WTC11 (cell line): ENCODE data around the gene H1-8. TPM values are rescaled to one million over a fixed set of nuclear protein-coding genes. Genes with fewer than 3 reads are reported as not detected.
"Not testable (repeated sequence)": the region's sequence is repeated elsewhere in the genome, so short reads cannot be mapped to it uniquely, and the experiment has no call there.

Experiments used
- ATAC-seq: fragments of 200-7000 bp; cut with Tn5 transposase; 2 replicates; pipeline ENCODE4 v1.10.0; 2021; ENCODE audit warnings: mild to moderate bottlenecking, moderate library complexity
- CTCF ChIA-PET: fragments of 300-600 bp; sonication (Branson Sonifier 250); formaldehyde crosslinking; loops from one replicate; lab custom pipeline; 2021; ENCODE audit warnings: antibody characterized with exemption; lab: Charles Lee
- POLR2A ChIA-PET: fragments of 350-600 bp; sonication (Branson Sonifier 250); formaldehyde crosslinking; loops from one replicate; lab custom pipeline; 2021; ENCODE audit warnings: antibody characterized with exemption; lab: Charles Lee
- DNase-seq: peaks from one replicate; pipeline ENCODE4 v3.0.0; 2021; ENCODE audit warnings: low spot score
- H3K27ac Mint-ChIP-seq: 2 replicates; pipeline ENCODE4 v1.8.0; 2021; ENCODE audit warnings: mixed read lengths
- H3K27me3 Mint-ChIP-seq: 2 replicates; pipeline ENCODE4 v1.8.0; 2021; ENCODE audit warnings: low read depth, mild to moderate bottlenecking, moderate library complexity, mixed read lengths
- H3K36me3 Mint-ChIP-seq: 2 replicates; pipeline ENCODE4 v1.8.0; 2021; ENCODE audit warnings: mixed read lengths
- H3K4me1 Mint-ChIP-seq: 2 replicates; pipeline ENCODE4 v1.8.0; 2022; ENCODE audit warnings: mixed read lengths
- H3K4me3 Mint-ChIP-seq: 2 replicates; pipeline ENCODE4 v1.8.0; 2021; ENCODE audit warnings: mild to moderate bottlenecking, moderate library complexity, mixed read lengths
- H3K9me3 Mint-ChIP-seq: 2 replicates; pipeline ENCODE4 v1.8.0; 2021; ENCODE audit warnings: mixed read lengths
- ELF4 ChIP-seq: sonication (generic); formaldehyde crosslinking; IDR thresholded peaks from 2 replicates; pipeline ENCODE4 v1.8.1; 2022; ENCODE audit warnings: low read depth, mild to moderate bottlenecking, moderate library complexity, missing genetic modification reagents
- FOXP1 ChIP-seq: sonication (generic); formaldehyde crosslinking; IDR thresholded peaks from 2 replicates; pipeline ENCODE4 v1.8.0; 2022; ENCODE audit warnings: missing genetic modification reagents, mild to moderate bottlenecking, moderate library complexity, borderline replicate concordance
- GABPB1 ChIP-seq: sonication (generic); formaldehyde crosslinking; IDR thresholded peaks from 2 replicates; pipeline ENCODE4 v1.8.1; 2023; ENCODE audit warnings: mild to moderate bottlenecking, missing genetic modification reagents
- GTF2I ChIP-seq: fragments of 250-450 bp; sonication (Bioruptor Pico); conservative IDR thresholded peaks from 2 replicates; pipeline ENCODE4 v1.4.0; 2021; ENCODE audit warnings: mild to moderate bottlenecking
- IRF2 ChIP-seq: sonication (generic); formaldehyde crosslinking; IDR thresholded peaks from 2 replicates; pipeline ENCODE4 v1.8.0; 2022; ENCODE audit warnings: low read depth, missing genetic modification reagents, borderline replicate concordance
- NR2C2 ChIP-seq: sonication (generic); formaldehyde crosslinking; IDR thresholded peaks from 2 replicates; pipeline ENCODE4 v1.8.0; 2022; ENCODE audit warnings: mild to moderate bottlenecking, missing genetic modification reagents
- NR3C1 ChIP-seq: sonication (generic); formaldehyde crosslinking; conservative IDR thresholded peaks from 2 replicates; pipeline ENCODE4 v1.8.1; 2023; ENCODE audit warnings: low read depth, mild to moderate bottlenecking, missing genetic modification reagents
- ZNF121 ChIP-seq: sonication (generic); formaldehyde crosslinking; IDR thresholded peaks from 2 replicates; pipeline ENCODE4 v1.8.0; 2023; ENCODE audit warnings: missing genetic modification reagents
- ZNF219 ChIP-seq: sonication (generic); formaldehyde crosslinking; IDR thresholded peaks from 2 replicates; pipeline ENCODE4 v1.8.0; 2023; ENCODE audit warnings: missing genetic modification reagents, mild to moderate bottlenecking, borderline replicate concordance
- total RNA-seq: library from RNA; stranded (reverse); gene quantifications from 3 replicates; pipeline ENCODE4 v1.2.3, GENCODE V29; 2021

H1-8 gene
- total RNA-seq, 1 experiment from 2014 or later = not detected

GRCh38 chr3:129494499-129494898 is 48.5 kb upstream of the H1-8 start:
- H3K27me3 Mint-ChIP-seq, CTCF ChIA-PET, ATAC-seq, DNase-seq, H3K4me3 Mint-ChIP-seq, POLR2A ChIA-PET, H3K9me3 Mint-ChIP-seq: not testable (repeated sequence)
- peaks cover 25% of the 10 kb centered on the region for H3K4me1 Mint-ChIP-seq
- peak overlapping the region; percentile 65; the same call in 1 of the 2 replicates for H3K27ac Mint-ChIP-seq
- peaks cover 14% of the 10 kb centered on the region for H3K36me3 Mint-ChIP-seq

GRCh38 chr3:129495006-129495639 is 47.9 kb upstream of the H1-8 start:
- H3K27me3 Mint-ChIP-seq, POLR2A ChIA-PET, H3K4me3 Mint-ChIP-seq, H3K9me3 Mint-ChIP-seq, CTCF ChIA-PET: not testable (repeated sequence)
- H3K4me1 Mint-ChIP-seq = peaks cover 25% of the 10 kb centered on the region
- peak; percentile 64 for ATAC-seq
- H3K27ac Mint-ChIP-seq = peak overlapping the region; percentile 70
- H3K36me3 Mint-ChIP-seq = peaks cover 14% of the 10 kb centered on the region
- DNase-seq = peak; percentile 34

DNA sequence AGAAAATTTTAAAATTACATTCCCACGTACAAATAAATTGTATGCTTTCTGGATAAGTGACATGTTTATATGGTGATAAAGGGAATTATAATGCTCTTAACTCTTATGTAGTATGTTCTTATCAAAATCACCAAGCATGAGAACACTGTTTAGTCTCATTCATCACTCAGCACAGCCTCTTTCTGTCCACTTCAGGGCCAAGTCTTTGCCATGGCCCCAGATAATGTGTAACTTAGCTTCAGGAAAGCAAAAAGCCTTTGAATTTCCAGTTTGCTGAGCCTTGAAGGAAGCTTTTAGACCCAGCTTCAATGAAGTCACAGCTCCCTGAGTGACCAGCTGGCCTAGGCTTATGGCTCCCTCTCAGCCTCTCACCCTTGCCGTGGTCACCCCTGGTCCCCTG is 45.1 kb upstream of the H1-8 start:
- CTCF ChIA-PET, H3K4me3 Mint-ChIP-seq: not testable (repeated sequence)

DNA sequence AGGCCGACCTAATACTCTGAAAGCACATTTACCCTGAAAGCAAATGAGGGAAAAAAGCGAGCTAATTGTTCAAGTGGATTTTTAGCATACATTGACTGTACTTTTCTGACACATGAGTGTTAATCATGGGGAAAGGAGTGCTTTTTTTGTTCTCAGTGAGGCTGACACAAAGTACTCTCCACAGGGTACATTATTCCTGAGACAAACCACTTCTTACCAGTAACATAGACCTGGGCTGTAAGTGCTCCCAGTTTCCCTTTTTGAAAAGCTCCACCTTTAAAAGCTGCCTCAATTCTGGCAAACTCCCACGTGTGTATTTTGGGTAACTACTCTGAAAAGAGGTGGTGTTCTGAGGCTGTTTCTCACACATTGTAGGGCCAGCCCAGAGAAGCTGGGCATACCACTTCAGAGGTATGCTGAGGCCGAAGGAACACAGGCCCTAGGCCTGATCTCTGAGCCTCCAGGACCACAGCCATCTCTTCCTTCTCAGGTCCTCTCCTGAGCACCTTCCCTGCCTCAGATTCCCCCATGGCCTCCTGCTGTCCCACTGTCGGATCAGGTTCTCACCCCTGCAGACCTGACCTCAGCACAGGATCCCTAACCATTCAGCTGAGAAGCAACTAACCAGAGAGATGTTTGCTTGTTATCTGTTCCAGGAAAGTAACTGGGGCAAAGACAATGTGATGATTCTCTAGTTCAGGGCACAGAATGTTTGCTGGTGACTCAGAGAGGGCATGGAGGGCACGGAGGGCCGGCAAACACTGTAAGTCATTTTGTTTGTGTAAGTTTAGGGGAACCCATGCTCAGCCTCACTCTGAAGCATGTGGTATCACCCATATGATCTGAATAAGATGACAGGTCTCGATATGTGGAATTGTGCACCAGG is 44.1 kb upstream of the H1-8 start:
- H3K27me3 Mint-ChIP-seq, H3K36me3 Mint-ChIP-seq, CTCF ChIA-PET, H3K27ac Mint-ChIP-seq, H3K9me3 Mint-ChIP-seq, DNase-seq, POLR2A ChIA-PET, ATAC-seq, H3K4me3 Mint-ChIP-seq: not testable (repeated sequence)
- peaks cover 28% of the 10 kb centered on the region for H3K4me1 Mint-ChIP-seq

More for the DNA sequence above, 45.1 kb upstream of the H1-8 start:
- ATAC-seq, POLR2A ChIA-PET, H3K9me3 Mint-ChIP-seq, H3K36me3 Mint-ChIP-seq, H3K27me3 Mint-ChIP-seq, H3K27ac Mint-ChIP-seq, DNase-seq: not testable (repeated sequence)
- H3K4me1 Mint-ChIP-seq = peaks cover 28% of the 10 kb centered on the region

DNA sequence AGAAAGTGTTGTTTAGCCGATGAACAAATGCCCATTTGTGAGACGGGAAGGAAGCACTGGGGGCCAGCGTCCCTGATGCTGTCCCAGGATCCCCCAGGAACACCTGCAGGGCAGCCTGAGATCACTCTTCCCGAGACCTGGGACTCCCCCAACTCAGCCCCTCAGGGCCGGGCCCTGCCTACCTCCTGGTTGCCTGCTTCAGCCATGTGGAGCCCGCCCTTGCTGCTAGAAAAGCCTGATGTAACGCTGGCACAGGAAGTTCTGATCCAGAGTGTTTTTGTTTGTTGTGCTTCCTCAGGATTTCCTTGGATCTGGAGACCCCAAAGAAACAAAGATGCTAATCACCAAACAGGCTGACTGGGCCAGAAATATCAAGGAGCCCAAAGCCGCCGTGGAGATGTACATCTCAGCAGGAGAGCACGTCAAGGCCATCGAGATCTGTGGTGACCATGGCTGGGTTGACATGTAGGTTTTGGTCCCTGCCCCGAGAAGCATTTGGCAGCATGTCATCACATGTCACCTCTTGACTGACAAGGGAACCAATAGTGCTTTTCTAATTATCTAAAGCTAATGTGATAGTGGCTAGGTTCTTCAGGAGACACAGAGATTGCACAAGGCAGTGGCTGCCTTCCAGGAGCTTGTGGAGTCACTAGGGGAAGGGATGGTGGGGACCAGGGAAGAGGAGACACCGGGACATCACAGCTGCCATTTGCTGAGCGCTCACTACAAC is 43.2 kb upstream of the H1-8 start:
- CTCF ChIA-PET = interaction anchor here (2.5 kb wide), 1 partner anchor 10 kb away, joined by 9 read pairs; no protein-coding TSS in a partner anchor
- POLR2A ChIA-PET, H3K27me3 Mint-ChIP-seq, ATAC-seq, H3K9me3 Mint-ChIP-seq, DNase-seq, H3K27ac Mint-ChIP-seq, H3K4me3 Mint-ChIP-seq, H3K36me3 Mint-ChIP-seq: not testable (repeated sequence)
- H3K4me1 Mint-ChIP-seq = peaks cover 23% of the 10 kb centered on the region

GRCh38 chr3:129500334-129500658 is 42.7 kb upstream of the H1-8 start:
- Mint-ChIP-seq H3K27me3 (no peaks in the 10 kb centered on the region; the same call in 1 of the 2 replicates), H3K36me3 (peaks cover 10% of the 10 kb centered on the region), H3K4me1 (peaks cover 19% of the 10 kb centered on the region), H3K27ac (peak overlapping the region; percentile 13; the same call in 1 of the 2 replicates), H3K4me3 (no peak overlapping the region), H3K9me3 (no peaks in the 10 kb centered on the region)
- no peak for TF ChIP-seq ZNF219 (CRISPR knock-in tag)
- TF ChIP-seq IRF2 (CRISPR knock-in tag) = no peak
- TF ChIP-seq NR2C2 = no peak
- no peak for TF ChIP-seq GTF2I (CRISPR knock-in tag)
- no peak for TF ChIP-seq FOXP1 (CRISPR knock-in tag)
- TF ChIP-seq ELF4 (CRISPR knock-in tag) = no peak
- TF ChIP-seq GABPB1 (CRISPR knock-in tag) = no peak
- no peak for TF ChIP-seq ZNF121 (CRISPR knock-in tag)
- no peak for TF ChIP-seq NR3C1 (CRISPR knock-in tag)
- ATAC-seq = no peak
- ChIA-PET POLR2A (no interaction called here), CTCF (interaction anchor here (2.5 kb wide), 1 partner anchor 10 kb away, joined by 9 read pairs; no protein-coding TSS in a partner anchor)
- DNase-seq = no peak
